Fibroblast of lung (primary cell): ENCODE data around the gene CRYBG2. TPM values are rescaled to one million over a fixed set of nuclear protein-coding genes. Genes with fewer than 3 reads are reported as not detected.

Source experiments
- DNase-seq, 2 donors: peaks; one replicate each; pipeline versions ENCODE4 v3.0.0 to v3.0.0-alpha.2; 2010; ENCODE audit warnings: low read depth in 2 of 2
- H2AFZ ChIP-seq: 2 replicates; pipeline ENCODE4 v1.5.1; 2012; ENCODE audit warnings: low read length, control low read depth, inconsistent platforms
- H3K27ac ChIP-seq: 2 replicates; pipeline ENCODE4 v1.5.1; 2011; ENCODE audit warnings: low read length, control low read depth; ENCODE audit not compliant: insufficient read depth
- H3K27me3 ChIP-seq: 2 replicates; pipeline ENCODE4 v1.5.1; 2011; ENCODE audit warnings: mild to moderate bottlenecking, low read length; ENCODE audit not compliant: control insufficient read depth, insufficient read depth
- H3K36me3 ChIP-seq: 2 replicates; pipeline ENCODE4 v1.5.1; 2011; ENCODE audit warnings: low read length; ENCODE audit not compliant: control insufficient read depth, insufficient read depth
- H3K4me1 ChIP-seq: 2 replicates; pipeline ENCODE4 v1.5.1; 2011; ENCODE audit warnings: low read length; ENCODE audit not compliant: control insufficient read depth, insufficient read depth; ENCODE audit errors: extremely low read depth
- H3K4me2 ChIP-seq: 2 replicates; pipeline ENCODE4 v1.5.1; 2011; ENCODE audit warnings: low read length, control low read depth; ENCODE audit not compliant: insufficient read depth; ENCODE audit errors: extremely low read depth
- H3K4me3 ChIP-seq, 4 experiments: fragments of 200-600 bp in 1 of 4; sonication (generic) in 1 of 4; replicated peaks in 1 of 4; 2 replicates each; pipeline ENCODE4 v1.5.1; 2011 to 2016; ENCODE audit warnings: low read length in 4 of 4, low read depth in 3 of 4, mild to moderate bottlenecking in 3 of 4, control low read depth in 2 of 4, inconsistent platforms in 1 of 4, mixed read lengths in 1 of 4; ENCODE audit not compliant: insufficient read depth in 1 of 4; ENCODE audit errors: control extremely low read depth in 1 of 4
- H3K79me2 ChIP-seq: 2 replicates; pipeline ENCODE4 v1.5.1; 2012; ENCODE audit warnings: mild to moderate bottlenecking, low read length, inconsistent platforms; ENCODE audit not compliant: control insufficient read depth, insufficient read depth
- H3K9ac ChIP-seq: 2 replicates; pipeline ENCODE4 v1.5.1; 2011; ENCODE audit warnings: mild to moderate bottlenecking, low read length, control low read depth; ENCODE audit not compliant: insufficient read depth
- H3K9me3 ChIP-seq: 2 replicates; pipeline ENCODE4 v1.5.1; 2012; ENCODE audit warnings: low read depth, low read length; ENCODE audit not compliant: control insufficient read depth, insufficient read depth
- H4K20me1 ChIP-seq: 2 replicates; pipeline ENCODE4 v1.5.1; 2011; ENCODE audit warnings: low read length; ENCODE audit not compliant: control insufficient read depth, insufficient read depth; ENCODE audit errors: extremely low read depth
- CTCF ChIP-seq, 2 donors: IDR thresholded peaks in 1 of 2; conservative IDR thresholded peaks in 1 of 2; 1 replicate in 1 of 2; 2 replicates in 1 of 2; pipeline ENCODE4 v1.5.1; 2011 to 2012; ENCODE audit warnings: low read length in 2 of 2, control low read depth in 1 of 2, inconsistent platforms in 1 of 2, low read depth in 1 of 2, mild to moderate bottlenecking in 1 of 2
- EZH2 ChIP-seq: IDR thresholded peaks from 2 replicates; pipeline ENCODE4 v1.5.1; 2012; ENCODE audit warnings: low read length, control low read depth, mild to moderate bottlenecking; ENCODE audit errors: missing control alignments
- polyA plus RNA-seq, 2 donors: library from polyadenylated mRNA; depleted of rRNA in 1 of 2; stranded (reverse) in 1 of 2; unstranded in 1 of 2; fragments of >200 nt; gene quantifications; 2 replicates each; pipeline ENCODE4 v1.2.1, GENCODE V29; 2011 to 2012; ENCODE audit warnings: missing spikeins in 1 of 2
- total RNA-seq: library from RNA; depleted of rRNA; stranded (reverse); fragments of >200 nt; gene quantifications from 2 replicates; pipeline ENCODE4 v1.2.1, GENCODE V29; 2014

The CRYBG2 gene
- total and polyA plus RNA-seq, 2 donors (not counting 1 experiment from before 2014, with no cell fraction given): not detected

DNA sequence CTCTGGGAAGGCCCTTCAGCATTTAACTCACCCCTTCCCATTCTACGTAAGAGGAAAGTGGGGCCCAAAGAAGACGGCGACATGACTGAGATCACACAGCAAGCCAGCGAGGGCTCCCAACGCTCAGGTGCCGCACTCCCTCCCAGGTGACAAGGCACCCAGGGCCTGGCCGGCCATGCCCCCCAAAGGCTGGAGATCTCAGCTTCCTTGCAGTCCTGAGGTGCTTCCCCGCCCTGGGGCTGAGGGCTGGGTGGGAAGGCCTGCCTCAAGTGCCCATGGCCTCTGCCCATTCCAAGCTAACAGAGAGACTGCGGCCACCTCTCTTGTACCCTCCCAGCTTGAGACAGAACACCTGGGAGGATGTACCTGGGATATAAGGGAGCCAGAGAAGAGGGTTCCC lies 1.0 kb upstream of the CRYBG2 start:
- Histone ChIP-seq H3K4me1 (no peaks in the 10 kb centered on the region), H3K4me2 (no peak overlapping the region), H3K9me3 (no peaks in the 10 kb centered on the region), H3K36me3 (no peaks in the 10 kb centered on the region), H2AFZ (no peak overlapping the region), H3K27me3 (peaks cover 26% of the 10 kb centered on the region), H4K20me1 (no peaks in the 10 kb centered on the region), H3K4me3 (no peak overlapping the region), H3K27ac (no peak overlapping the region), H3K9ac (no peak overlapping the region), H3K79me2 (no peaks in the 10 kb centered on the region)
- DNase-seq: no peak
- TF ChIP-seq EZH2: no peak
- no peak for TF ChIP-seq CTCF (conservative IDR thresholded peaks at IDR 0.05 in 1 of 2, IDR thresholded peaks at IDR 0.05 in 1 of 2; ENCODE audit: low read depth in 1 of 2, low read length in 2 of 2)

- Histone ChIP-seq H3K9me3 (no peaks in the 10 kb centered on the region), H3K4me3 (no peak overlapping the region), H4K20me1 (no peaks in the 10 kb centered on the region), H2AFZ (no peak overlapping the region), H3K27me3 (peaks cover 13% of the 10 kb centered on the region), H3K79me2 (no peaks in the 10 kb centered on the region), H3K4me2 (no peak overlapping the region), H3K9ac (no peak overlapping the region), H3K4me1 (no peaks in the 10 kb centered on the region), H3K27ac (no peak overlapping the region), H3K36me3 (no peaks in the 10 kb centered on the region)
- TF ChIP-seq CTCF (conservative IDR thresholded peaks at IDR 0.05 in 1 of 2, IDR thresholded peaks at IDR 0.05 in 1 of 2; ENCODE audit: low read depth in 1 of 2, low read length in 2 of 2) (no peak), EZH2 (no peak)
- DNase-seq: no peak
These were observed 595 bp downstream of the CRYBG2 start for GRCh38 chr1:26353210-26353859.

- H3K27me3 ChIP-seq: peaks cover 10% of the 10 kb centered on the region
- no peak overlapping the region for H3K4me3 ChIP-seq
- H3K27ac ChIP-seq: no peak overlapping the region
- H3K79me2 ChIP-seq: no peaks in the 10 kb centered on the region
- H3K36me3 ChIP-seq: no peaks in the 10 kb centered on the region
- H4K20me1 ChIP-seq: no peaks in the 10 kb centered on the region
- H3K9me3 ChIP-seq: no peaks in the 10 kb centered on the region
- TF ChIP-seq CTCF (conservative IDR thresholded peaks at IDR 0.05 in 1 of 2, IDR thresholded peaks at IDR 0.05 in 1 of 2; ENCODE audit: low read depth in 1 of 2, low read length in 2 of 2): no peak
- TF ChIP-seq EZH2: no peak
- no peak for DNase-seq
- no peak overlapping the region for H3K4me2 ChIP-seq
- H3K4me1 ChIP-seq: no peaks in the 10 kb centered on the region
- no peak overlapping the region for H2AFZ ChIP-seq
- no peak overlapping the region for H3K9ac ChIP-seq
These were observed 1.6 kb downstream of the CRYBG2 start for GRCh38 chr1:26352338-26352679.
